ENCODE data around the gene GSK3B. TPM values are rescaled to one million over a fixed set of nuclear protein-coding genes. Genes with fewer than 3 reads are reported as not detected.

Gene GSK3B
- total and polyA plus RNA-seq, 2 donors (not counting 3 experiments of a cell fraction or from before 2014, with no cell fraction given), result 22.1 to 50.1 TPM

- Histone ChIP-seq H3K4me1 (ENCODE audit: control insufficient read depth, extremely low read depth, insufficient read depth, low read length) (no peaks in the 10 kb centered on the region), H3K9me3 (replicated peaks; ENCODE audit: control insufficient read depth, insufficient read depth, low read length) (no peaks in the 10 kb centered on the region), H3K79me2 (ENCODE audit: control insufficient read depth, insufficient read depth, low read length) (no peaks in the 10 kb centered on the region), H4K20me1 (replicated peaks; ENCODE audit: control insufficient read depth, extremely low read depth, insufficient read depth, low read length) (no peaks in the 10 kb centered on the region), H3K9ac (replicated peaks; ENCODE audit: extremely low read depth, insufficient read depth, low read length) (no peak overlapping the region), H3K4me3 (replicated peaks in 1 of 3; ENCODE audit: insufficient read depth in 1 of 3, low read depth in 1 of 3, low read length in 3 of 3) (no peak overlapping the region), H3K36me3 (ENCODE audit: control insufficient read depth in 2 of 2, extremely low read depth in 1 of 2, insufficient read depth in 2 of 2, low read length in 2 of 2) (peaks cover 9 to 12% of the 10 kb centered on the region in 2 experiments), H3K9me1 (replicated peaks; ENCODE audit: control insufficient read depth, extremely low read depth, insufficient read depth, low read length) (no peaks in the 10 kb centered on the region), H3K27me3 (ENCODE audit: control insufficient read depth in 2 of 2, insufficient read depth in 2 of 2, low read length in 2 of 2) (no peaks in the 10 kb centered on the region), H3K27ac (ENCODE audit: insufficient read depth, low read depth, low read length) (no peak overlapping the region), H2AFZ (ENCODE audit: low read depth, low read length) (no peak overlapping the region), H3K4me2 (ENCODE audit: insufficient read depth, low read length) (no peak overlapping the region)
- TF ChIP-seq POLR2A (IDR thresholded peaks at IDR 0.05; ENCODE audit: low read depth, low read length) (no peak), EZH2 (IDR thresholded peaks at IDR 0.05; ENCODE audit: borderline replicate concordance, low read depth, low read length, severe bottlenecking) (no peak), MAX (IDR thresholded peaks at IDR 0.05; ENCODE audit: insufficient read depth, insufficient read length) (no peak), MYC (IDR thresholded peaks at IDR 0.05; ENCODE audit: low read depth, low read length) (no peak), CTCF (IDR thresholded peaks at IDR 0.05; ENCODE audit: extremely low read depth in 1 of 2, insufficient read depth in 1 of 2, low read depth in 1 of 2, low read length in 2 of 2) (no peak), JUN (IDR thresholded peaks at IDR 0.05; ENCODE audit: borderline replicate concordance, insufficient read depth, insufficient read length, low read depth) (no peak), FOS (IDR thresholded peaks at IDR 0.05; ENCODE audit: borderline replicate concordance, insufficient read depth, low read length) (no peak), GATA2 (IDR thresholded peaks at IDR 0.05; ENCODE audit: insufficient read depth, insufficient read length, low read depth, low read length) (no peak), POLR2AphosphoS5 (IDR thresholded peaks at IDR 0.05; ENCODE audit: insufficient read depth, low read depth, low read length) (no peak)
- FAIRE-seq (no peak), DNase-seq (ENCODE audit: low read depth, low spot score) (no peak)
- dilution Hi-C loops (cut with MboI; ENCODE audit: extremely low pct_ligation_motif_present, low sequenced_read_pairs), result no loop called here
- intact Hi-C loops (cut with micrococcal nuclease), result no loop called here
- no TSS peak for BruUV-seq (replicated peaks)
- CTCF ChIA-PET, result interaction anchor here (1.9 to 2.6 kb wide), 2 partner anchors 19 to 33 kb away, joined by 7 to 8 read pairs; no protein-coding TSS in a partner anchor
- POLR2A ChIA-PET, result no interaction called here
These were observed 235.3 kb downstream of the GSK3B start for GRCh38 chr3:119858957-119859356.
